Measurements from ENCODE around the gene DUSP3.
"Not testable (repeated sequence)": the region's sequence is repeated elsewhere in the genome, so short reads cannot be mapped to it uniquely, and the experiment has no call there.

Gene DUSP3

DNA sequence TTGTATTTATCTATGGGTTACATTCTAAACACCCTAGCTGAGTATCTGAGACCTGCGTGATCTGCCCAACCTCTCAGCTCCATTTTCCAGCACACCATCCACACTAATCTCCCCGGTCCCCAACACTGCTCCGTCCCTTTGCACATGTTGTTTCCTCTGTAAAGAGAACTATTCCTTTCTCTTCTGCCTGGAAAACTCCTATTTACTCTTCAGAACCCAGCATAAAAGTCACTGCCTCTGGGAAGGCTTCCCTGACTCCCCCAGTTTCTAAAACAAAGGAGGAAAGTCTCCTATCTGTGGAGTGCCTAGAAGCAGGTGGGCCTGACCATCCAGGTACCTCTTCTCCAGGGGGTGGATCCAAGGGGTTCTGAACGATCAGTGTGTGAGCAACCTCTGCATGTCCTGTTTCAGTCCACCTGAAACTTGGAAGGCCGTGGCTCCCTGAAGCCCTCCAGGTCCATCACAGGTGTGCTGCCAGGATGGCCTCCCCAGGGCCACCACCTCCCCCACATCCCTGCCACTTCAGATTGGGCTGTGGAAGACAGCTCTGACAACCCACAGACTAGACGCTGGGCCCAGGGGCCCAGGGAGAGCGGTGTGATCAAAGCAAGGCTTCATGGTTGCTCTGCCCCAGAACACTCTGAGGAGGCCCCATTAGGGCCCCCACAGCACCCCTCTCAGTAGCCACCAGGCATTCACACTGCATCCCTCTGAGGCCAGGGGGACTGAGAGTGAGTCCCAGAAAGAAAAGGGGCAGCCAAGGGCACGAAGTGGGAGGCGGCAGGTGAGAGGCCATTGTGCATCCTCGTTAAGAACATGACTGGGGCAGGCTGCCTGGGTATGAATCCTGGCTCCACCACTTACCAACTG is 33.9 kb upstream of the DUSP3 start:
- H3K36me3 ChIP-seq (ENCODE audit: insufficient read depth, low read length): no peaks in the 10 kb centered on the region
- no peaks in the 10 kb centered on the region for H3K9me3 ChIP-seq (ENCODE audit: control insufficient read depth, insufficient read depth, low read length)
- peaks cover 14% of the 10 kb centered on the region for H3K4me1 ChIP-seq (ENCODE audit: insufficient read depth, low read length)
- H3K9ac ChIP-seq (ENCODE audit: low read depth, low read length): no peak overlapping the region

DNA sequence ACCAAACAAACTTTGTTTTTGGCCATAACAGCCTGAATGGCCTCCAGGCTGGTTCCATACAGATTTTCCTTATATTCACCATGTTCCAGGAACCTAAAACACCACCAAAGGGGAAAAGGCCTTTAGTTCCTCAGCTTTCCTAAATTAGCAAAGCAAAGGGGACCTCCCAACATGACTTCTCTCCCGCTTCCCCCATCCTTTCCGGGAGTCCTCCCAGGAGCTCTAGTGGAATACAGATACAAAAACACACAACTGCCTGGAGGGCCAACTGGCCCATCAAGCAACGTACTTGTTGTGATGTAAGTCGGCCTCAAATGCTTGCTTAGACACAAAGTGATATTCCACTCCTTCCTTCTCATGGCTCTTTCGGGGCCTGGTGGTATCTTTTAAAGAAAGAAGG is 32.0 kb upstream of the DUSP3 start:
- Histone ChIP-seq H3K36me3 (ENCODE audit: insufficient read depth, low read length) (no peaks in the 10 kb centered on the region), H3K9me3 (ENCODE audit: control insufficient read depth, insufficient read depth, low read length) (no peaks in the 10 kb centered on the region), H3K4me1 (ENCODE audit: insufficient read depth, low read length) (peaks cover 14% of the 10 kb centered on the region), H3K9ac (ENCODE audit: low read depth, low read length) (no peak overlapping the region)

DNA sequence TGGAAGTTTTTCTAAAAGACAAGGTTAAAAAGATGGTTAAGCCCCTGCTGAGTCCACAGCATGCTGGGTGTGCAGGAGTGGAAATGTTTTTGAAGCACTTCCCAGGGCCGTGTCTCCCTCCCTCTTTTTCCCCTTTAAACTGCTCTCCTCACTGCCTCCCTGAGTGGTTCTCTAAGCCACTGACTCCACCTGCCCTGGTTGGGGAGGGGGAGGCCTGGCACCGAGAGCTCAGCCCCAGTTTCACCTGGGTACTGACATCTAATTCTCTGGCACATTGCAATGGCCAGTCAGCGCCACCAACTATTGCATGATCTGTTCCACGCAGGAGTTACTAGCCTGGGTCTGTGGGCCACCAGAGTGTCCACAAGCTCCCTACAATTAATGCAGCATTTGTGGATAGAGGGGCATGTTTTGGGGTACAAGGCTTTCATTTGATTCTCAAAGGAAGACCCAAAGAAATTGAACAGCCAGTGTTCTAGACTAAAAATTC is 31.5 kb upstream of the DUSP3 start:
- H3K4me1 ChIP-seq (ENCODE audit: insufficient read depth, low read length): peaks cover 14% of the 10 kb centered on the region
- no peaks in the 10 kb centered on the region for H3K9me3 ChIP-seq (ENCODE audit: control insufficient read depth, insufficient read depth, low read length)
- no peak overlapping the region for H3K9ac ChIP-seq (ENCODE audit: low read depth, low read length)
- no peaks in the 10 kb centered on the region for H3K36me3 ChIP-seq (ENCODE audit: insufficient read depth, low read length)

DNA sequence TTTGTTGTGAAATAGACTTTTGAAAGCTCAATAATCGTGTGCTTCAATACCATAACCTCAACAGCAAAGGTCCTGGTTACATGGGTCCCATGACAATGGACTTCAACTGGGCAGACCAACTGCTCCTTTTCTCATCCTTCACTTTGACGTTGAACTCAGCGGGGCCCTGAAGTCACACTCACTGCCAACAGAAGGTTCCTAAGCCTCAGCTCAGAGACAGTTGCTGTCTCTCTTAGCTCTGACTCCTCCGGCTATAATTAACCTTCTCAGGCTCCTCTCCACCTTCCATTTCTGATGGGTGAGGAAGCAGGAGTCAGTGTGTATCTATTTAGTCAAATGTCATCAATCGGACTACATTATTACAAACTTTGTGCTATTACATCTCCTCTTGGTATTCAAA is 30.3 kb upstream of the DUSP3 start:
- no peak overlapping the region for H3K9ac ChIP-seq (ENCODE audit: low read depth, low read length)
- no peaks in the 10 kb centered on the region for H3K36me3 ChIP-seq (ENCODE audit: insufficient read depth, low read length)
- H3K9me3 ChIP-seq (ENCODE audit: control insufficient read depth, insufficient read depth, low read length): no peaks in the 10 kb centered on the region
- peaks cover 13% of the 10 kb centered on the region for H3K4me1 ChIP-seq (ENCODE audit: insufficient read depth, low read length)

DNA sequence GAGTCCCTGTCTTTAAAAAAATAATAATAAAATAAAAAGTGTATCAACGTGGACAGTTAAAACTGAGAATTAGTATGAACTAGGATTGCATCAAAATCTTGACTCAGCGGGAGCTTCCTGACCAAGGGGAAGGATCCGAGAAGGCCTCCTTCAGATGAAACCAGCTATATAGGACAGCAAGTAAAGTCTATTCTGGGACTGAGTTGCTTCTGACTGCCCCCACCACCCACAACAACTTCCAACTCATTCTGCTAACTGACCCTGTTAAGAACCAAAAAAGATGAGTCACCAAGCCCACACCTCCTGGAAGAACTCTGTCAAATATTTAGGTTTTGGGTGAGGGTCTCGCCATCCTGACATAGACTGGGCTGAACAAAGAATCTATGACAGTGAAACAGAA is 29.3 kb upstream of the DUSP3 start:
- no peak overlapping the region for H3K9ac ChIP-seq (ENCODE audit: low read depth, low read length)
- H3K9me3 ChIP-seq (ENCODE audit: control insufficient read depth, insufficient read depth, low read length): no peaks in the 10 kb centered on the region
- H3K4me1 ChIP-seq (ENCODE audit: insufficient read depth, low read length): peaks cover 18% of the 10 kb centered on the region
- H3K36me3 ChIP-seq (ENCODE audit: insufficient read depth, low read length): no peaks in the 10 kb centered on the region

GRCh38 chr17:43805117-43805516 is 26.3 kb upstream of the DUSP3 start:
- no peaks in the 10 kb centered on the region for H3K9me3 ChIP-seq (ENCODE audit: control insufficient read depth, insufficient read depth, low read length)
- peaks cover 28% of the 10 kb centered on the region for H3K4me1 ChIP-seq (ENCODE audit: insufficient read depth, low read length)
- no peaks in the 10 kb centered on the region for H3K36me3 ChIP-seq (ENCODE audit: insufficient read depth, low read length)
- no peak overlapping the region for H3K9ac ChIP-seq (ENCODE audit: low read depth, low read length)

DNA sequence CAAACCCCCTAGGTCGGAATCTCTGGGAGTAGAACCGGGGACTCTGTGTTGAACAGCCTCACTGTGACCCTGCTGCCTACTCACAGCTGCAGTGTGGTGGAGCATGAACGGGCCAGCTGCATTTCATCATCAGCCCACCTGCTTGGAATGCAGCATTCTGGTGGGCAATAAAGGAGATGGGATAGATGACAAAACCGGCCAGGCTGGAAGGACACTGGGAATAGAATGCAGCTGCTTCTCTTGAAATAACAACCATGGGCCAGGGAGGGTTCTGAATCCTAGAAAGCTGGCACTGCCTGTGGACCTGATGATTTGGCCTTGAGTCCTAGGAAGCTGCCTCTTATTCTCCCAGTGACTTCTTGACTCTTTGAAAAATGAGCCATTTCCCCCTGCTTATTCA is 25.0 kb upstream of the DUSP3 start:
- no peaks in the 10 kb centered on the region for H3K36me3 ChIP-seq (ENCODE audit: insufficient read depth, low read length)
- H3K9ac ChIP-seq (ENCODE audit: low read depth, low read length): no peak overlapping the region; the same call in 1 of the 2 replicates
- H3K4me1 ChIP-seq (ENCODE audit: insufficient read depth, low read length): peaks cover 28% of the 10 kb centered on the region
- H3K9me3 ChIP-seq (ENCODE audit: control insufficient read depth, insufficient read depth, low read length): peaks cover 3% of the 10 kb centered on the region; the same call in 1 of the 2 replicates

GRCh38 chr17:43801844-43802243 is 23.1 kb upstream of the DUSP3 start:
- Histone ChIP-seq H3K4me1 (ENCODE audit: insufficient read depth, low read length) (peaks cover 28% of the 10 kb centered on the region), H3K9ac (ENCODE audit: low read depth, low read length) (no peak overlapping the region), H3K36me3 (ENCODE audit: insufficient read depth, low read length) (no peaks in the 10 kb centered on the region), H3K9me3 (ENCODE audit: control insufficient read depth, insufficient read depth, low read length) (peaks cover 7% of the 10 kb centered on the region)

GRCh38 chr17:43800736-43801135 is 22.0 kb upstream of the DUSP3 start:
- Histone ChIP-seq H3K4me1 (ENCODE audit: insufficient read depth, low read length) (peaks cover 28% of the 10 kb centered on the region), H3K9me3 (ENCODE audit: control insufficient read depth, insufficient read depth, low read length) (peaks cover 7% of the 10 kb centered on the region), H3K9ac (ENCODE audit: low read depth, low read length) (no peak overlapping the region), H3K36me3 (ENCODE audit: insufficient read depth, low read length) (no peaks in the 10 kb centered on the region)

DNA sequence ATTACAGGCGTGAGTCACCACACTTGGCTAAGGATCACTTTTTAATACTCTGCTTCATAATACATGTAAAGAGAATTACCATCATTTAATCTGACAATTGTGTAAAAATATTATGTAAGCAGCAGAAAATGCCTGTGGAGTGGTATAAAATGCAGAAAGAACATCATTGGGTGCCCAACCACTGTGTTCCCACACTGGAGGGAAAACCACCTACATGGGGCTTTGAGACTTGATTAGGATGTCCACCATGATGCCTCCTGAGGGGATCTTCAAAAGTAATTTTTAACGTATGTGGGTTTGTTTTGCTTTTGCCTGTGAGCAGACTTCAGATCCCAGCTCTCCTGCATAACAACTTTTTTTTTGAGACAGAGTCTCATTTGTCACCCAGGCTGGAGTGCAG is 20.3 kb upstream of the DUSP3 start:
- Histone ChIP-seq H3K9me3 (ENCODE audit: control insufficient read depth, insufficient read depth, low read length) (peaks cover 7% of the 10 kb centered on the region), H3K4me1 (ENCODE audit: insufficient read depth, low read length) (peaks cover 23% of the 10 kb centered on the region), H3K9ac (ENCODE audit: low read depth, low read length) (no peak overlapping the region), H3K36me3 (ENCODE audit: insufficient read depth, low read length) (no peaks in the 10 kb centered on the region)

- not testable (repeated sequence) for H3K36me3 ChIP-seq (ENCODE audit: insufficient read depth, low read length); H3K9ac ChIP-seq (ENCODE audit: low read depth, low read length); H3K9me3 ChIP-seq (ENCODE audit: control insufficient read depth, insufficient read depth, low read length)
- H3K4me1 ChIP-seq (ENCODE audit: insufficient read depth, low read length): peaks cover 13% of the 10 kb centered on the region; the same call in 1 of the 2 replicates
Measured at GRCh38 chr17:43798024-43798423, 19.2 kb upstream of the DUSP3 start.

DNA sequence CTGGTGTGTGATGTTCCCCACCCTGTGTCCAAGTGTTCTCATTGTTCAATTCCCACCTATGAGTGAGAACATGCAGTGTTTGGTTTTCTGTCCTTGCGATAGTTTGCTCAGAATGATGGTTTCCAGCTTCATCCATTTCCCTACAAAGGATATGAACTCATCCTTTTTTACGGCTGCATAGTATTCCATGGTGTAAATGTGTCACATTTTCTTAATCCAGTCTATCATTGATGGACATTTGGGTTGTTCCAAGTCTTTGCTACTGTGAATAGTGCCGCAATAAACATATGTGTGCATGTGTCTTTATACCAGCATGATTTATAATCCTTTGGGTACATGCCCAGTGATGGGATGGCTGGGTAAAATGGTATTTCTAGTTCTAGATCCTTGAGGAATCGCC is 13.9 kb upstream of the DUSP3 start:
- H3K9me3 ChIP-seq (ENCODE audit: control insufficient read depth, insufficient read depth, low read length); H3K36me3 ChIP-seq (ENCODE audit: insufficient read depth, low read length); H3K4me1 ChIP-seq (ENCODE audit: insufficient read depth, low read length); H3K9ac ChIP-seq (ENCODE audit: low read depth, low read length): not testable (repeated sequence)

DNA sequence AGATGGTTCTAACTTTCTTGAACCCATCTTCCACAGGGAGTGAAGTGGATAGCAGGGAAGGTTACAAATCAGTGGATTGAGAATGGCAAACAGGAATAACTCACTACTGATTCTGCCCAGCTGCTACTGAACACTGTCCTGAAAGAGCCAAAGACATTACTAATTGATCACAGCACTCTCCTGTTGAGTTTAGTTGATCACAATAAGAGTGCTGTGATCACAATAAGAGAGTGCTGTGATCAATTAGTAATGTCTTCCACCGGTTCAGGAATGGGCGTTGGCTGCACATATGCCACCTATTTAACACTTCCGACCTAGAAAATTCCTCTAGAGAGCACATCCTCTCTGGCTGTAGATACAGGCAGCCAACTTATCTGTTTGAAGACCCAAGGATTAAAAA is 12.8 kb upstream of the DUSP3 start:
- no peaks in the 10 kb centered on the region for H3K36me3 ChIP-seq (ENCODE audit: insufficient read depth, low read length)
- H3K4me1 ChIP-seq (ENCODE audit: insufficient read depth, low read length): peaks cover 7% of the 10 kb centered on the region; the same call in 1 of the 2 replicates
- H3K9me3 ChIP-seq (ENCODE audit: control insufficient read depth, insufficient read depth, low read length): no peaks in the 10 kb centered on the region
- H3K9ac ChIP-seq (ENCODE audit: low read depth, low read length): peak overlapping the region; percentile 8; the same call in 1 of the 2 replicates

- H3K4me1 ChIP-seq (ENCODE audit: insufficient read depth, low read length): peaks cover 7% of the 10 kb centered on the region; the same call in 1 of the 2 replicates
- H3K9me3 ChIP-seq (ENCODE audit: control insufficient read depth, insufficient read depth, low read length): no peaks in the 10 kb centered on the region
- no peaks in the 10 kb centered on the region for H3K36me3 ChIP-seq (ENCODE audit: insufficient read depth, low read length)
- H3K9ac ChIP-seq (ENCODE audit: low read depth, low read length): no peak overlapping the region
Measured at GRCh38 chr17:43790311-43790940, 11.6 kb upstream of the DUSP3 start.

DNA sequence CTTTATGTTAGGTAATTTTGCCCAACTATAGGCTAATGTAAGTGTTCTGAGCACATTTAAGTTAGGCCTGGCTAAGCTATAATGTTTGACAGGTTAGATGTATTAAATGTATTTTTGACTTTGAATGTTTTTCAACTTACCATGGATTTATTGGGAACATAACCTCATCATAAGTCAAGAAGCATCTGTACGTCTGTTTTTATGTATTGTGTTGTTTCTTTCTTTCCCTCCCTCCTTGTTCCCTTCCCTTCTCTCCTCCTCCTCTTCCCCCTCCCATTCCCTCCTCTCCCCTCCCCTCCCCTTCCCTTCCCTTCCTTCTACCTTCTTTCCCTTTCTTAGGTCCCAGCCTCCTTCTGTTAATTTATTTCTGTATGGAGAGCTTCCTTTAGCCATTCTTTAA is 10.7 kb upstream of the DUSP3 start:
- Histone ChIP-seq H3K9ac (ENCODE audit: low read depth, low read length) (no peak overlapping the region), H3K36me3 (ENCODE audit: insufficient read depth, low read length) (no peaks in the 10 kb centered on the region), H3K4me1 (ENCODE audit: insufficient read depth, low read length) (peaks cover 7% of the 10 kb centered on the region; the same call in 1 of the 2 replicates), H3K9me3 (ENCODE audit: control insufficient read depth, insufficient read depth, low read length) (no peaks in the 10 kb centered on the region)

All from ES-I3 (cell line).